GM21528 (cell line): ENCODE measurements around the gene MCM3.

ENCODE experiments used
- ATAC-seq: cut with Tn5 transposase; IDR thresholded peaks from one replicate; pipeline ENCODE4 v1.9.1; 2021; ENCODE audit warnings: mild to moderate bottlenecking, moderate library complexity; ENCODE audit not compliant: unreplicated experiment, low FRiP score

The MCM3 gene

GRCh38 chr6:52254731-52255378 is 29.7 kb downstream of the MCM3 start:
- ATAC-seq, result no peak

GRCh38 chr6:52253494-52253893 is 31.0 kb downstream of the MCM3 start:
- ATAC-seq, result no peak

GRCh38 chr6:52251113-52251512 is 33.4 kb downstream of the MCM3 start:
- ATAC-seq, result no peak

- ATAC-seq, result no peak
These were observed 35.5 kb downstream of the MCM3 start for GRCh38 chr6:52249078-52249477.

DNA sequence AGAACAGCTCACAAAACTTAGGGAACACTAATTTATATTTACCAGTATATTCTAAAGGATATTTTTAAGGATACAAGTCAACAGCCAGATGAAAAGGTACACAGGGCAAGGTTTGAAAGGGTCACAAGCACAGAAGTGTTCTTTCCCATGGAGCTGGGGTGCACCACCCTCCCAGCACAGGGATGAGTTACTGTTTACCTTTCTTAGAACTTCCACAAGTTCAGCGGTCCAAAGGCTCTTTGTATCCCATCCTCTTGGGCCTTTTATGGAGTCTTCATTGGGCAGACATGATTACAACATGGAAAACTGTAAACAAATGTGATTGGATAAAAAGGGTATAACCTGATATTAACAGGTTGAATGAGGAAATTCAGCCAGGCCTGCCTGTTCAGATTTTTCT is 39.1 kb downstream of the MCM3 start:
- ATAC-seq, result no peak

- ATAC-seq, result no peak
These were observed 40.1 kb downstream of the MCM3 start, which contains the start of gene IL17F for GRCh38 chr6:52244400-52244799. Gene IL17F, minus strand, starts transcription at chr6:52244500. Its CDS starts 71 bp downstream, at chr6:52244429.

DNA sequence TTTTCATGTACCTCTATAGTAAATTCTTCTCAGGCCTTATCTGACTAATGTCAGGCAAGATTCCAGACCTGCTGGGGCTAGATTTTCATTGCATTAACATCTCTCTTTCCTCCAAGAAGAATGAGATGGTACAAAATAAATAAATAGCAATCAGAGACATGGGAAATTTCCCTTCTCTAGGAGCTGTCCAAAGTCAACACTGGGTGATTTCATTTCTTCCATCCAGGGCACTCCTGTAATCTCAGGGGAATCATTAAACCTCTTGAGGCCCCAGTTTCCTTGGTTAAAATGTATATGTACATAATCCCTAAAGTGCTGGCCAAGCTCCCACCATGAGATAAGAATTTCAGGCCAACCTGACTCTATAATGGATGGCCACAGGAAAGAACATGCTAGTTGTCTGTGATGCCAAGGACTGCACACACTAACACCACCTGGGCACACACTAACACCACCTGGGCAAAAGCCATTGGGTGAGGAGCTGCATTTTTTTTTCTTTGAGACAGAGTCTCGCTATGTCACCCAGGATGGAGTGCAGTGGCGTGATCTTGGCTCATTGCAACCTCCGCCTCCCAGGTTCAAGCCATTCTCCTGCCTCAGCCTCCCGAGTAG is 41.2 kb downstream of the MCM3 start:
- no peak for ATAC-seq

DNA sequence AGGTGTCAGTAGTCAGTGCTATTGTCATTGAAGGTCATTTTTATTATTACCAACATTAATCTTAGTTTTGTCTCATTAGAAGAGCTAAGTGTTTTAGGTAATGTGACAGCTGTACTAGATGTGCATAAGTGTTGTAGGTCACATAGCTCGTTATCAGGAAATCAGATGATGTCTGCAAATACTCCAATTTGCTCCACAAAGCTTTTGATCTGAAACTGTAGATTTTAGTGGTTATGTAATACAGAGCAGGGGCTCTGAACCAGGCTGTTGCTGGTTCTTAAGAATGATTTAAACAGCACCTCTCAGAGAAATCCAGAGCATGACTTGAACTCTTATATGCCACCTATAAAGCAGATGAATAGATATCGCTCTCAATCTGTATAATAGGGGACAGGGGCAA is 42.7 kb downstream of the MCM3 start:
- no peak for ATAC-seq

- ATAC-seq, result peak; percentile 81
These were observed 50.3 kb downstream of the MCM3 start for GRCh38 chr6:52233975-52234823.

- no peak for ATAC-seq
These were observed 51.5 kb downstream of the MCM3 start for GRCh38 chr6:52233005-52233404.

DNA sequence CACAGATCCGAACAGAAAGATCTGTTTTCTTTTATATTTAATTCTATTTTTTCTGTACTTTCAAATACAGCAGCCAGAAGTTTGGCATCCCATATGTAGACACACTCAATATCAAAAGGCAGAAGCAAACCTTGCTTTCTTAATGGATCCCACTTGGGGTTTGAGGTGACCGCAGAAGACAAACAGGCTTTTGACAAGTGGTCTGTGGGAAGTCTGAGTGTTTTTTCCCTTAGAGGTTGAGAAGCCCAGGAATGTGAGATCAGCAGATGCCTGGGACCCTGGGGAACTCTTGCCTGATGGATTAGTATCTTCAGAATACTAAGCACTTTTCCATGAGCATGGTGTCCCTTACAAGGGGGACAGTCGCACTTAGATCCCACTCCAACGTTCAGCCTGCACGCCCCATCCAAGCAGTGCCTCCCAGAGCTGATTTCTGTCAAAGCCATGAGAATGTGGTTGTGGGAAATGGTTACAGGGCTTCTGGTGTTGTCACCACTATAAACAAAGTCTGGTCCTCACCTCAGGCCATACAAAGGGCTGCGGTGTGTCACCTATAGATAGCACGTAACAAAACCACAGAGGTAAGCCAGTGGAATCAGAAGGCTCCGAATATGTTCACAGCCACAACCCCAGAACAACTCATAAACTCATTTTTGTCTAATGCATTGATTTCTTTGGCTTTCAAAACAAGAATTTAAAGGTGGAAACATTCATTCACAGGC is 53.0 kb downstream of the MCM3 start:
- no peak for ATAC-seq

DNA sequence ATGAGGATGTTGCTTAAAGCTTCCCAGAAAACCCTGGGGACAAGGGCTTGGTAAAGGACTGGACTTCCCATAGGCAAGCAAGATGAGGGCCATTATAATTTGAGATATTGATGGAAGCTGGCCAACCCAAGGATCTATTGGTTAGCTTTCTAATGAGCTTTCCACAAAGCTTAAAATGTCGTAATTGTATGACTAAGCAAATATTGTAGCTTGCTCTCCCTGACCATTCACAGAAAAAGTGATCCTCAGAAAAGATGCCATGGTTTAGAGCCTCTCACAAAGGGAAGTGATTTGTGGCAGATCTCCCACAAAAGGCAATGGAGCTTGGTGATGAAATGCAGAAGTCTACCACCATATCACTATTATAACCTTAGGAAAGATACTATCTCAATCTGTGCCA is 53.9 kb downstream of the MCM3 start:
- ATAC-seq, result no peak

DNA sequence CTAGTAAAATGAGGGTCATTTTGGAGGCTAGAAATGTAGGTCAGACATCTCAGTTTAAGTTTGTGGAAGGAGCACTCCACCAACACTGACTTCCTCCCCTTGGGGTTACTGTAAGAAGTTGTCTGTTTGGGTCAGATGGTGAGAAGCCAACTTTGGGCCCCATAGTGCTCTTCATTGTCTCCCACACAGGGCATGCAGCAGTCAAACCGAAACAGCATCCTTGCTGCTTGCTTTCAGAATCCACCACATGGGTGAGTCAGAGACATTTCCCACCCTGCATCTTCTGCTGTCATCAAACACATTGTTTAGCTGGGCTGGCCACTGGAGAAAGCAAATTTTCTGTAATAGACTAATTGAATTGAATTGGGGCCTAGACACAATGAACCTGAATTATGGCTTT is 57.0 kb downstream of the MCM3 start:
- peak; percentile 100 for ATAC-seq

DNA sequence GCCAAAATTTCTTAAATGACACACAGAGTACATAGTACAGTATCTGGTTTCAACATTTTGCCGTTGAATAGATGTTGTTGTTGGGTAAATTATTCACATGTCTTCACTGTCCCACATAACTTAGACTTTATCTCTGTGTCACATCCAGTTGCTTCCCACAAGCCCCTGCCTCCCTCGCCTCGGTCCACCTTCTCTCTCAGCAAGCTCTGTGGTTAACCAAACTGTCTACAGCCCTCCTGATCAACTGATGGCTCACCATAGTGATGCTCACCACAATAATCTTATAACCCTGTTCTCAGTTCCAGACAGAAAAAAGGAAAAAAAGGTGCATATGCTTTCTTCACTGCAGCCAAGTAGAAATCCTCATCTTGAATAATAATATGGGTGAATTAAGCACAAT is 63.2 kb downstream of the MCM3 start:
- peak; percentile 87 for ATAC-seq

DNA sequence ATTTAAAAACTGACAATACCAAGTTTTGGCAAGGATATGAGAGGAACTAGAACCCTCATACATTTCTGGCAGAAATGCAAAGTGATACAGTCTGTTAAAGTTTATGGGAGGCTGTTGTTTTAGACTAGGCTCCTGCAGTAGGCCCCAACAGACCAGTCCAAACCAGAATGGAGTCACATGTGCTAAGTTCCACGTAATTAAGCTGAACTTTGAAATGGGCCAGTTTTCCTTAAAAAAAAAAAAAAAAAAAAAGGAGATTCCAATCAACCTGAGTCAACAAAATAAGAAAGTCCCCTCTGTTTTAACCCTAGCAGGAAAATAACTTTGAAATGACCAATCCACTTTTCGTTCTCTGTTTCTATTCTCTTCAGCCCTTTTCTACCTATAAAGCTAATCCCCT is 66.8 kb downstream of the MCM3 start:
- no peak for ATAC-seq

GRCh38 chr6:52216932-52217575 is 67.5 kb downstream of the MCM3 start:
- ATAC-seq, result no peak

DNA sequence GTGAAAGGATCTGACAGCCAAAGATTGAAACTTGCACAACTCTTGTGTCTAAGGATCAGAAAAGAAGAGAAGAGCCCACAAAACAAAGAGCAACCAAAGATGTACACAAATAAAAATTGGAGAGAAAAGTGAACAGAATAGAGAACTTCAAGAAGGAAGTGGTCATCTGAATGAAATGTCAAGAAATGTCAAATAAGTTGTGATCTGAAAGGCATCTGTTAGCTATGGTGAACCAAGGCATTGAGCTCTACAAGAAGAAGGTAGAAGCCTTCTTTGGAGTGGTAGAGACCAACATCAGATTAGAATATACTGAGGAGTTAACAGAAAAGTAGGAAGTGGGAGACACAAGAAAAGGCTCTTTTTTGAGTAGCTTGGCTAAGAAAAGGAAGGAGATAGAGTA is 68.8 kb downstream of the MCM3 start:
- ATAC-seq, result no peak
